ENCODE data around the gene CDKN2B. TPM values are rescaled to one million over a fixed set of nuclear protein-coding genes. Genes with fewer than 3 reads are reported as not detected.

CDKN2B gene
- total RNA-seq, 1 experiment from 2014 or later = 32.2 TPM

GRCh38 chr9:21969011-21969940 is 39.8 kb downstream of the CDKN2B start:
- H3K9me2 ChIP-seq (replicated peaks; ENCODE audit: low read length) = no peaks in the 10 kb centered on the region
- DNase-seq = no peak
- H3K79me2 ChIP-seq (ENCODE audit: low read length) = peaks cover 10% of the 10 kb centered on the region; the same call in 1 of the 2 replicates
- no peaks in the 10 kb centered on the region for H3K9me3 ChIP-seq (ENCODE audit: low read length)
- TF ChIP-seq EZH2phosphoT487 (IDR thresholded peaks at IDR 0.05; ENCODE audit: borderline replicate concordance, low read length) (no peak), EZH2 (IDR thresholded peaks at IDR 0.05; ENCODE audit: low read length, unreplicated experiment) (no peak), CTCF (conservative IDR thresholded peaks at IDR 0.05; ENCODE audit: low read depth, low read length) (no peak)
- POLR2A ChIA-PET (ENCODE audit: unreplicated experiment) = no interaction called here
- BruUV-seq (replicated peaks) = no TSS peak
- intact Hi-C loops (cut with micrococcal nuclease) = no loop called here
- no peak overlapping the region for H2AFZ ChIP-seq (ENCODE audit: low read length)
- H3F3A ChIP-seq (ENCODE audit: low read length, unreplicated experiment) = no peaks in the 10 kb centered on the region
- no peak overlapping the region for H3K4me3 ChIP-seq (ENCODE audit: low read length)
- no peaks in the 10 kb centered on the region for H4K20me1 ChIP-seq (ENCODE audit: low read length)
- H3K36me3 ChIP-seq (ENCODE audit: low read depth, low read length) = peaks cover 9% of the 10 kb centered on the region
- no peaks in the 10 kb centered on the region for H3K27me3 ChIP-seq (ENCODE audit: low read length)
- no peak overlapping the region for H3K9ac ChIP-seq (ENCODE audit: low read length)
- H3K27ac ChIP-seq (ENCODE audit: low read length) = no peak overlapping the region
- CTCF ChIA-PET = no interaction called here
- ATAC-seq = no peak
- H3K4me1 ChIP-seq (ENCODE audit: insufficient read depth, low read length) = peaks cover 6% of the 10 kb centered on the region; the same call in 1 of the 2 replicates
- H3K4me2 ChIP-seq (ENCODE audit: low read length) = no peak overlapping the region

DNA sequence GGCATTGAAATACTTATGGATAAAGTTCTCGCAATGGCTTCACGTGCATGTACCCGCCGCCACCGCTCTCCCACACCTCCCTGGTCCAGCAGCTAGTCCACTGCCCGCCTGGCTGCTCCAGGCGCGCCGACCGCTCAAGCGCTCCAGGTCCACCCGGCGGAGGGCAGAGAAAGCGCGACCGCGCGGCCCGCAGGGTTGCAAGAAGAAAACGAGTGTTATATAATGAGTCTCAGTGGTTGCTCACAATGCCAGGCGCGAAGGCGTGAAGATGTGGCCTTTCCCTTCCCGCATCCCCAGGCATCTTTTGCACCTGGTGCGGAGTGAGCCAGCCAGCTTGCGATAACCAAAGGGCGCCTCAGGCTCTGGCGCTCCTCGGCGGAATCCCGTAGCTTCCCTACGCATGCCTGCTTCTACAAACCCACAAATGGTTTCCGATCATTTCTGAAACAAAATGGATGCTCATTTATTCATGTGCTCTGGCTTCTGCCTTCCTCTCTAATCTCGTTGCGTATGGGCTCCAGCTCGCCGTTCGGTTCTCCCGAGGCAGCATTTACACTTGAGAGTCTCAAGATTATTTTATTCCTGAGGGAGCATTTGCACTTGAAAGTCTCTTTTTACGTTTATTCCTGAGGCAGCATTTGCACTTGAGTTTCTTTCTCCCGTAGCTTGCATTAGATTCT is 40.6 kb downstream of the CDKN2B start:
- intact Hi-C loops (cut with micrococcal nuclease) = no loop called here
- Histone ChIP-seq H3K4me1 (ENCODE audit: insufficient read depth, low read length) (peaks cover 6% of the 10 kb centered on the region; the same call in 1 of the 2 replicates), H4K20me1 (ENCODE audit: low read length) (no peaks in the 10 kb centered on the region), H3K79me2 (ENCODE audit: low read length) (peaks cover 8% of the 10 kb centered on the region; the same call in 1 of the 2 replicates), H3K36me3 (ENCODE audit: low read depth, low read length) (peaks cover 9% of the 10 kb centered on the region), H3K27ac (ENCODE audit: low read length) (no peak overlapping the region), H3K27me3 (ENCODE audit: low read length) (no peaks in the 10 kb centered on the region), H3K9me2 (replicated peaks; ENCODE audit: low read length) (no peaks in the 10 kb centered on the region), H3K4me2 (ENCODE audit: low read length) (no peak overlapping the region), H3K9me3 (ENCODE audit: low read length) (no peaks in the 10 kb centered on the region), H3K4me3 (ENCODE audit: low read length) (no peak overlapping the region), H2AFZ (ENCODE audit: low read length) (no peak overlapping the region), H3K9ac (ENCODE audit: low read length) (no peak overlapping the region), H3F3A (ENCODE audit: low read length, unreplicated experiment) (no peaks in the 10 kb centered on the region)
- no peak for DNase-seq
- no peak for ATAC-seq
- no TSS peak for BruUV-seq (replicated peaks)
- ChIA-PET CTCF (no interaction called here), POLR2A (ENCODE audit: unreplicated experiment) (no interaction called here)
- TF ChIP-seq CTCF (conservative IDR thresholded peaks at IDR 0.05; ENCODE audit: low read depth, low read length) (no peak), EZH2phosphoT487 (IDR thresholded peaks at IDR 0.05; ENCODE audit: borderline replicate concordance, low read length) (no peak), EZH2 (IDR thresholded peaks at IDR 0.05; ENCODE audit: low read length, unreplicated experiment) (no peak)

Measured in PC-3 (cell line).